Naive thymus-derived CD4-positive, alpha-beta T cell (primary cell): ENCODE data around the gene WDR64. TPM values are rescaled to one million over a fixed set of nuclear protein-coding genes. Genes with fewer than 3 reads are reported as not detected.
A peak's percentile ranks its signal among the peaks of the same experiment; 100 is the strongest.
"Not testable (repeated sequence)": the region's sequence is repeated elsewhere in the genome, so short reads cannot be mapped to it uniquely, and the experiment has no call there.

Experiments
- ATAC-seq: fragments of 150-1000 bp; cut with Tn5 transposase; 2 replicates; pipeline ENCODE4 v1.10.0; 2021; ENCODE audit warnings: mild to moderate bottlenecking, moderate library complexity
- CTCF ChIA-PET: fragments of 350-600 bp; sonication (Branson Sonifier 250); formaldehyde crosslinking; loops from one replicate; lab custom pipeline; 2021; ENCODE audit warnings: antibody characterized with exemption; lab: Charles Lee
- POLR2A ChIA-PET: fragments of 350-600 bp; sonication (Branson Sonifier 250); formaldehyde crosslinking; loops from one replicate; lab custom pipeline; 2021; ENCODE audit warnings: antibody characterized with exemption, inconsistent platforms; lab: Charles Lee
- DNase-seq, 9 donors: peaks; one replicate each; pipeline versions ENCODE4 v3.0.0 to v3.0.0-alpha.2; 2020 to 2022; ENCODE audit warnings: mixed read lengths in 1 of 9
- H3K27ac ChIP-seq: one replicate; pipeline ENCODE4 v1.7.0; 2013; ENCODE audit warnings: mild to moderate bottlenecking, low read depth, low read length, moderate library complexity
- H3K27me3 ChIP-seq, 2 donors: one replicate each; pipeline ENCODE4 v1.7.0; 2013; ENCODE audit warnings: low read length in 2 of 2, mild to moderate bottlenecking in 2 of 2, moderate library complexity in 2 of 2; ENCODE audit not compliant: control insufficient read depth in 2 of 2, insufficient read depth in 2 of 2
- H3K36me3 ChIP-seq, 3 experiments: 1 replicate in 2 of 3; 2 replicates in 1 of 3; pipeline ENCODE4 v1.7.0; 2013; ENCODE audit warnings: low read length in 3 of 3, mild to moderate bottlenecking in 3 of 3, moderate library complexity in 1 of 3; ENCODE audit not compliant: insufficient read depth in 3 of 3, control insufficient read depth in 2 of 3
- H3K4me1 ChIP-seq, 2 donors: one replicate each; pipeline ENCODE4 v1.7.0; 2013; ENCODE audit warnings: low read length in 2 of 2, mild to moderate bottlenecking in 2 of 2, moderate library complexity in 1 of 2; ENCODE audit not compliant: control insufficient read depth in 2 of 2, insufficient read depth in 2 of 2
- H3K4me3 ChIP-seq: 2 replicates; pipeline ENCODE4 v1.7.0; 2013; ENCODE audit warnings: mild to moderate bottlenecking, low read length
- H3K9me3 ChIP-seq, 3 experiments: 1 replicate in 2 of 3; 2 replicates in 1 of 3; pipeline ENCODE4 v1.7.0; 2013; ENCODE audit warnings: low read length in 3 of 3; ENCODE audit not compliant: control insufficient read depth in 2 of 3
- H3K27ac Mint-ChIP-seq, 9 donors: one replicate each; pipeline ENCODE4 v1.8.0; 2020 to 2022; ENCODE audit warnings: mixed read lengths in 9 of 9, mild to moderate bottlenecking in 8 of 9, moderate library complexity in 5 of 9, inconsistent platforms in 2 of 9
- H3K27me3 Mint-ChIP-seq, 5 donors: one replicate each; pipeline ENCODE4 v1.8.0; 2021 to 2022; ENCODE audit warnings: mixed read lengths in 5 of 5, mild to moderate bottlenecking in 1 of 5
- H3K36me3 Mint-ChIP-seq, 5 donors: one replicate each; pipeline ENCODE4 v1.8.0; 2020 to 2022; ENCODE audit warnings: mixed read lengths in 5 of 5, mild to moderate bottlenecking in 3 of 5, inconsistent platforms in 1 of 5
- H3K4me1 Mint-ChIP-seq, 7 donors: one replicate each; pipeline ENCODE4 v1.8.0; 2020 to 2022; ENCODE audit warnings: mixed read lengths in 7 of 7, mild to moderate bottlenecking in 3 of 7, inconsistent platforms in 1 of 7
- H3K4me3 Mint-ChIP-seq, 10 donors: one replicate each; pipeline ENCODE4 v1.8.0; 2020 to 2022; ENCODE audit warnings: mild to moderate bottlenecking in 10 of 10, mixed read lengths in 10 of 10, moderate library complexity in 6 of 10, inconsistent platforms in 2 of 10
- H3K9me3 Mint-ChIP-seq, 11 donors: one replicate each; pipeline ENCODE4 v1.8.0; 2020 to 2022; ENCODE audit warnings: mixed read lengths in 11 of 11, mild to moderate bottlenecking in 4 of 11, inconsistent platforms in 1 of 11, moderate library complexity in 1 of 11
- intact Hi-C, 2 donors: fragments of 100-400 bp; cut with micrococcal nuclease; formaldehyde crosslinking; loops; one replicate each; pipeline ENCODE4 v1.15.1; 2023
- polyA plus RNA-seq, 2 donors: library from polyadenylated mRNA; unstranded; fragments of 300-500 nt; fragmentation: Illumina TruSeq; gene quantifications; one replicate each; pipeline ENCODE4 v1.2.3, GENCODE V29; 2021
- total RNA-seq, 6 experiments: library from RNA in 5 of 6; stranded (reverse) in 5 of 6; gene quantifications; 1 replicate in 5 of 6; 2 replicates in 1 of 6; pipeline ENCODE4 v1.2.3 and lab custom pipeline; 2021 to 2026

The WDR64 gene
- total and polyA plus RNA-seq, 7 experiments from 2014 or later: 0.22 to 0.66 (median 0.49) TPM

GRCh38 chr1:241697640-241698018 lies 45.5 kb downstream of the WDR64 start:
- Mint-ChIP-seq H3K27ac (no peak overlapping the region), H3K4me3 (no peak overlapping the region), H3K4me1 (peaks cover 0 to 6% (median 0%) of the 10 kb centered on the region in 7 donors), H3K36me3 (no peaks in the 10 kb centered on the region), H3K9me3 (peaks cover 0 to 2% (median 0%) of the 10 kb centered on the region in 11 donors), H3K27me3 (peaks cover 0 to 4% (median 0%) of the 10 kb centered on the region in 5 donors)
- Histone ChIP-seq H3K36me3 (no peaks in the 10 kb centered on the region), H3K4me3 (no peak overlapping the region), H3K27ac (no peak overlapping the region), H3K27me3 (no peaks in the 10 kb centered on the region), H3K4me1 (no peaks in the 10 kb centered on the region), H3K9me3 (no peaks in the 10 kb centered on the region)
- POLR2A ChIA-PET: no interaction called here
- intact Hi-C loops: no loop called here
- DNase-seq: no peak
- CTCF ChIA-PET: no interaction called here
- ATAC-seq: no peak

- Histone ChIP-seq H3K4me1 (no peaks in the 10 kb centered on the region), H3K27ac (no peak overlapping the region), H3K36me3 (no peaks in the 10 kb centered on the region), H3K27me3 (no peaks in the 10 kb centered on the region), H3K4me3 (no peak overlapping the region), H3K9me3 (no peaks in the 10 kb centered on the region)
- Mint-ChIP-seq H3K9me3 (peaks cover 0 to 2% (median 0%) of the 10 kb centered on the region in 11 donors), H3K27me3 (no peaks in the 10 kb centered on the region), H3K36me3 (no peaks in the 10 kb centered on the region), H3K27ac (no peak overlapping the region), H3K4me1 (peaks cover 0 to 6% (median 0%) of the 10 kb centered on the region in 7 donors), H3K4me3 (no peak overlapping the region)
- no peak for ATAC-seq
- intact Hi-C loops: no loop called here
- ChIA-PET POLR2A (no interaction called here), CTCF (no interaction called here)
- no peak for DNase-seq
Measured at GRCh38 chr1:241698177-241698576, 46.1 kb downstream of the WDR64 start.

GRCh38 chr1:241701483-241702295 lies 49.6 kb downstream of the WDR64 start:
- Mint-ChIP-seq H3K9me3 (peaks cover 0 to 2% (median 0%) of the 10 kb centered on the region in 11 donors), H3K27me3 (no peaks in the 10 kb centered on the region), H3K36me3 (no peaks in the 10 kb centered on the region), H3K4me3 (no peak overlapping the region), H3K27ac (no peak overlapping the region), H3K4me1 (peaks cover 0 to 7% (median 5%) of the 10 kb centered on the region in 7 donors)
- DNase-seq (no peak), ATAC-seq (no peak)
- H3K27me3 ChIP-seq: no peaks in the 10 kb centered on the region
- H3K36me3 ChIP-seq: no peaks in the 10 kb centered on the region
- CTCF ChIA-PET: interaction anchor here (0.6 kb wide), 1 partner anchor 209 kb away, joined by 3 read pairs; no protein-coding TSS in a partner anchor
- intact Hi-C loops: no loop called here
- peaks cover 4 to 8% of the 10 kb centered on the region in 2 donors for H3K4me1 ChIP-seq
- no peaks in the 10 kb centered on the region for H3K9me3 ChIP-seq
- no peak overlapping the region for H3K27ac ChIP-seq
- POLR2A ChIA-PET: no interaction called here
- H3K4me3 ChIP-seq: no peak overlapping the region

DNA sequence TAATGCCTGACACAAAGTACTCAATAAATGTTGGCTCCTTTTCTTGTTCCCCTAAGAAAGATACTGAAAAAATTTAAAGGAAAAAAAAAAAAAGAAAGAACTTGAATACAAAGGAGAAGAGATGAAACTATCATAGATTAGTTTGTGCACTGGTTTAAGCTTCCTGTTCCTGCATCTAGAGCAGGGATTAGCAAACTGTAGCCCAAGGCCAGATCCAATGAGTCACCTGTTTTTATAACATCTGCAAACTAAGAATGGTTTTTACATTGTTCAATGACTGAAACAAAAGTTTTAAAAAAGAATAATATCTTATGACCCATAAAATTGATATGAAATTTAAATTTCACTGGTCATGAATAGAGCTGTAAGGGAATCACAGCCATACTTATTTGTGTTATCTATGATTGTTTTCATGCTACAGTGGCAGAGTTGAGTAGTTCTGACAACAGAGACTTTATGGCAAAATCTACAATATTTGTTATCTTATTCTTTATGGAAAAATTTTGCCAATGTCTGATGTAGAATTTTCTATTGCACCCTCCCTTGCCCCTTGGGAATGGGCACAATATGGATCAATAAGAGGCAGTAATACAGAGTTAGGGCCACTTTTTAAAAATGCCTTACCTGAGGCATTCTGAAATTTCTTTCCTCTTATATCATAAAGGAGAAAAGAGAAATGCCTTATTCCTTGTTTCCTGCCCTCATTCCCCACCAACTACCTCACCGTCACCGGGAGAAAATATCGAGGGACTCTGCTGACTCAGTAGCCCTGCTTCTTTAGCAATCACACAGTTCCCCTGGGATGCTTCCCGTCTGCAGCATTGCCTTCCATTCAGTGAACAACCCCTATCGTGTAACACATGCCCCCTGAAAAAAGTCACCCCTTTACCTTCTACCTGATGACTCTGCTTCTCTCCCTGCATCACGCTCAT lies 50.6 kb downstream of the WDR64 start:
- H3K4me3 Mint-ChIP-seq: no peak overlapping the region

GRCh38 chr1:241703739-241704138 lies 51.7 kb downstream of the WDR64 start:
- not testable (repeated sequence) for H3K27ac Mint-ChIP-seq

More for the DNA sequence above, 50.6 kb downstream of the WDR64 start:
- Histone ChIP-seq H3K4me3 (no peak overlapping the region), H3K4me1 (peaks cover 8 to 18% of the 10 kb centered on the region in 2 donors), H3K27ac (no peak overlapping the region), H3K27me3 (no peaks in the 10 kb centered on the region), H3K36me3 (no peaks in the 10 kb centered on the region), H3K9me3 (no peaks in the 10 kb centered on the region)
- Mint-ChIP-seq H3K36me3 (no peaks in the 10 kb centered on the region), H3K27ac (no peak overlapping the region), H3K9me3 (peaks cover 0 to 2% (median 0%) of the 10 kb centered on the region in 11 donors), H3K27me3 (no peaks in the 10 kb centered on the region), H3K4me1 (peaks cover 6 to 17% (median 15%) of the 10 kb centered on the region in 7 donors)
- ATAC-seq (no peak), DNase-seq (no peak)
- CTCF ChIA-PET: no interaction called here
- intact Hi-C loops: no loop called here
- POLR2A ChIA-PET: interaction anchor here (0.7 kb wide), 1 partner anchor 1759 kb away, joined by 5 read pairs; no protein-coding TSS in a partner anchor

DNA sequence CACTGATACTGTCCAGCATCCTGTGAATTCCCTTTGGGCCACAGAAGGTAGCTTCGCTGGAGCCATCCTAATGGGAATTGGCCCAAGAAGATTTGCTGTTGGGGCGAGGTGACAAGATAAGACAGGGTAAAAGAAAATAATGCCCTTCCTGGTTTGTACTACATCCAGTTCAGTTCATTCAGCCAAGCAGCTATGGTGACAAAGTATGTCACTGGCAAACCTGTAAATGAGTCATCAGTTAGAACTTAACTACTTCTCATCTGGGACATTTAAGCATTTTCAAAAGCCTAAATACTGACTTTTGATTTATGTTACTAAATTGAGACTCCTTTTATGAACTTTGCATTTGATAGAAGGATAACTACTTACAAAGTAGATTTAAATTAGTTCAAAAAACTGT lies 54.2 kb downstream of the WDR64 start:
- Mint-ChIP-seq H3K27ac (peak overlapping the region in 2 of 9 donors; percentile 17 to 56), H3K4me1 (peaks cover 6 to 20% (median 17%) of the 10 kb centered on the region in 7 donors), H3K36me3 (no peaks in the 10 kb centered on the region), H3K9me3 (peaks cover 0 to 2% (median 0%) of the 10 kb centered on the region in 11 donors), H3K4me3 (no peak overlapping the region), H3K27me3 (peaks cover 0 to 9% (median 0%) of the 10 kb centered on the region in 5 donors)
- CTCF ChIA-PET: no interaction called here
- Histone ChIP-seq H3K9me3 (no peaks in the 10 kb centered on the region), H3K27me3 (no peaks in the 10 kb centered on the region), H3K4me3 (no peak overlapping the region), H3K4me1 (peaks cover 8 to 18% of the 10 kb centered on the region in 2 donors), H3K36me3 (no peaks in the 10 kb centered on the region), H3K27ac (no peak overlapping the region)
- POLR2A ChIA-PET: interaction anchor here (1.1 kb wide), 1 partner anchor 63 kb away, joined by 4 read pairs; no protein-coding TSS in a partner anchor
- peak in 1 of 9 donors; percentile 9 for DNase-seq
- ATAC-seq: no peak
- intact Hi-C loops: loop anchor here (1.0 to 2.0 kb wide), 2 partner anchors 29 to 65 kb away; partner anchors contain the start of genes CHML (in 2 of the 2) and OPN3 (in 2 of the 2)

More at GRCh38 chr1:241703739-241704138, 51.7 kb downstream of the WDR64 start:
- CTCF ChIA-PET, intact Hi-C loops, H3K4me3 ChIP-seq, H3K27me3 ChIP-seq, H3K9me3 ChIP-seq, H3K9me3 Mint-ChIP-seq, H3K27me3 Mint-ChIP-seq, ATAC-seq, H3K4me3 Mint-ChIP-seq, DNase-seq, H3K27ac ChIP-seq, POLR2A ChIA-PET, H3K36me3 Mint-ChIP-seq, H3K36me3 ChIP-seq: not testable (repeated sequence)
- peaks cover 6 to 20% (median 17%) of the 10 kb centered on the region in 7 donors for H3K4me1 Mint-ChIP-seq
- H3K4me1 ChIP-seq: peaks cover 8 to 18% of the 10 kb centered on the region in 2 donors
